Measurements from ENCODE around the gene POLR2L. TPM values are rescaled to one million over a fixed set of nuclear protein-coding genes. Genes with fewer than 3 reads are reported as not detected.

Gene POLR2L
- total RNA-seq, 1 donor from 2014 or later, result 42.0 TPM

GRCh38 chr11:826227-826621 is 16.1 kb downstream of the POLR2L start:
- Histone ChIP-seq H3K36me3 (ENCODE audit: control insufficient read depth, insufficient read depth, low read length) (peaks cover 4% of the 10 kb centered on the region), H3K4me3 (ENCODE audit: low read depth, low read length) (no peak overlapping the region), H3K27me3 (ENCODE audit: control insufficient read depth, insufficient read depth, low read length) (peaks cover 2% of the 10 kb centered on the region)
- no peak for TF ChIP-seq CTCF (IDR thresholded peaks at IDR 0.05; ENCODE audit: insufficient read depth, low read length, poor library complexity, severe bottlenecking)
- DNase-seq (ENCODE audit: low read depth), result no peak

GRCh38 chr11:825366-826226 is 16.7 kb downstream of the POLR2L start:
- Histone ChIP-seq H3K36me3 (ENCODE audit: control insufficient read depth, insufficient read depth, low read length) (peaks cover 4% of the 10 kb centered on the region), H3K4me3 (ENCODE audit: low read depth, low read length) (no peak overlapping the region), H3K27me3 (ENCODE audit: control insufficient read depth, insufficient read depth, low read length) (peaks cover 2% of the 10 kb centered on the region)
- TF ChIP-seq CTCF (IDR thresholded peaks at IDR 0.05; ENCODE audit: insufficient read depth, low read length, poor library complexity, severe bottlenecking), result no peak
- DNase-seq (ENCODE audit: low read depth), result no peak

- Histone ChIP-seq H3K27me3 (ENCODE audit: control insufficient read depth, insufficient read depth, low read length) (peaks cover 2% of the 10 kb centered on the region), H3K4me3 (ENCODE audit: low read depth, low read length) (no peak overlapping the region), H3K36me3 (ENCODE audit: control insufficient read depth, insufficient read depth, low read length) (peaks cover 4% of the 10 kb centered on the region)
- TF ChIP-seq CTCF (IDR thresholded peaks at IDR 0.05; ENCODE audit: insufficient read depth, low read length, poor library complexity, severe bottlenecking), result no peak
- DNase-seq (ENCODE audit: low read depth), result no peak
Observed at GRCh38 chr11:824942-825341, 17.4 kb downstream of the POLR2L start.

- H3K36me3 ChIP-seq (ENCODE audit: control insufficient read depth, insufficient read depth, low read length), result peaks cover 4% of the 10 kb centered on the region
- DNase-seq (ENCODE audit: low read depth), result no peak
- peaks cover 2% of the 10 kb centered on the region for H3K27me3 ChIP-seq (ENCODE audit: control insufficient read depth, insufficient read depth, low read length)
- TF ChIP-seq CTCF (IDR thresholded peaks at IDR 0.05; ENCODE audit: insufficient read depth, low read length, poor library complexity, severe bottlenecking), result no peak
- no peak overlapping the region for H3K4me3 ChIP-seq (ENCODE audit: low read depth, low read length)
Observed at GRCh38 chr11:824292-824880, 17.9 kb downstream of the POLR2L start.

GRCh38 chr11:823441-824291 is 18.7 kb downstream of the POLR2L start:
- H3K36me3 ChIP-seq (ENCODE audit: control insufficient read depth, insufficient read depth, low read length), result peaks cover 4% of the 10 kb centered on the region

More at GRCh38 chr11:823441-824291, 18.7 kb downstream of the POLR2L start:
- no peak for DNase-seq (ENCODE audit: low read depth)
- TF ChIP-seq CTCF (IDR thresholded peaks at IDR 0.05; ENCODE audit: insufficient read depth, low read length, poor library complexity, severe bottlenecking), result no peak
- no peak overlapping the region for H3K4me3 ChIP-seq (ENCODE audit: low read depth, low read length)
- H3K27me3 ChIP-seq (ENCODE audit: control insufficient read depth, insufficient read depth, low read length), result peaks cover 2% of the 10 kb centered on the region

Measured in kidney epithelial cell (primary cell).